GM19438 (cell line): ENCODE measurements around the gene EML4.

Experiments
- ATAC-seq: cut with Tn5 transposase; IDR thresholded peaks from one replicate; pipeline ENCODE4 v1.9.1; 2021; ENCODE audit warnings: low read depth; ENCODE audit not compliant: unreplicated experiment

The EML4 gene

DNA sequence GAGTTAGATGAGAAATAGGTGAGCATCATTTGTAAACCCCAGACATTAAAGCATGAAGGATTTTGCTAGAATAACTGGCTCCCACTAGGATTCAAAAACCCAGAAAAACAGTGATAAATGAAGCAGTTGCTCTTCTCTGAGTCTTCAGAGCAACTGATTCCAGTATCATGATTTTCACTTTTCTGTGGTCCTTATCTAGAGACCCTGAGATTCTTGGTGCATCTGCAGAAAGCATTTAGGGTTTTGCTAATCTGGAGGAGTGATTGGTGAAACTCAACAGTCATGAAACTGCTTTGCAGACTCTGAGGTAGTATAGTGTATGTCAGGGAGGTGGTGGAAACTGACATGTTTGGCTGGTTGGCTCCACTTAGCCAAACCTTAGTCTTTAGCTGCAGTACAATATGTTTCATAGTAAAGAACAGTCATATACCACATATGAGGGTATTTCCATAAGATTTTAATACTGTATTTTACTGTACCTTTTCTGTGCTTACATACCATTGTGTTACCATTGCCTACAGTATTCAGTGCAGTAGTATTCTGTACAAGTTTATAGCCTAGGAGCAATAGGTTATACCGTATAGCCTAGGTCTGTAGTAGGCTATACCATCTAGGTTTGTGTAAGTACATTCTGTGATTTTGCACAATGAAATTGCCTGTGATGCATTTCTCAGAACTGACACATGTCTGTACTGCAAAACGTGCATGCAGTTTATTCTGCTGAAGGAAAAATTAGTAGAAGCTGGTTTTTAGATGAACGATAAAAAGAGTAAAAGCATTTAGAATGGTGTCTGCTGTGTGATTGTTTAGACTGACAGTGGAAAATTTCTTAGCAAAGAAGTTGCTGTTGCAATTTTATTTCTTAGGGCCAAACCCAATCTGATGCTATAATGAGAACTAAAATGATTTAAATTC is 23.8 kb downstream of the EML4 start:
- ATAC-seq: no peak

- no peak for ATAC-seq
Measured at GRCh38 chr2:42193722-42194187, 24.6 kb downstream of the EML4 start.

GRCh38 chr2:42194428-42194827 is 25.3 kb downstream of the EML4 start:
- no peak for ATAC-seq

GRCh38 chr2:42195559-42195958 is 26.4 kb downstream of the EML4 start:
- no peak for ATAC-seq

- no peak for ATAC-seq
Measured at GRCh38 chr2:42196070-42196402, 26.9 kb downstream of the EML4 start.

- ATAC-seq: no peak
Measured at GRCh38 chr2:42196403-42197267, 27.5 kb downstream of the EML4 start.

GRCh38 chr2:42197792-42198191 is 28.6 kb downstream of the EML4 start:
- ATAC-seq: no peak

DNA sequence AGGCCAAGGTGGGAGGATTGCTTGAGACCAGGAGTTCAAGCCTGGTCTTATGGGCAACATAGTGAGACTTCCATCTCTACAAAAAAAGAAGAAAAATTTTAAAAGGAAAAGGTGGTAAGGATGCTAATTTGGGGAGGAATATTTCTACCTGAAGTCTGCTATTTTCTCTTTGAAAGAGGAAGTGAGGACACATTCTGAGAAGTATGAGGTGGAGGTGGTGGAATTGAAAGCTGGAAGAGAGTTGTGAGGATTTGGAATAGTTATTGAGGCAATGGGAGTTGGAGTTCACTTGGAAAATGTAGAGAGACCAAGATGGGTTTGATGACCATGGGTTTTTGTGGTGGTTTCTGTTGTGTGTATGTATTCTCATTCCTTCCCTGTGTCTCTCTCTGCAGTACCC is 29.3 kb downstream of the EML4 start:
- ATAC-seq: no peak

DNA sequence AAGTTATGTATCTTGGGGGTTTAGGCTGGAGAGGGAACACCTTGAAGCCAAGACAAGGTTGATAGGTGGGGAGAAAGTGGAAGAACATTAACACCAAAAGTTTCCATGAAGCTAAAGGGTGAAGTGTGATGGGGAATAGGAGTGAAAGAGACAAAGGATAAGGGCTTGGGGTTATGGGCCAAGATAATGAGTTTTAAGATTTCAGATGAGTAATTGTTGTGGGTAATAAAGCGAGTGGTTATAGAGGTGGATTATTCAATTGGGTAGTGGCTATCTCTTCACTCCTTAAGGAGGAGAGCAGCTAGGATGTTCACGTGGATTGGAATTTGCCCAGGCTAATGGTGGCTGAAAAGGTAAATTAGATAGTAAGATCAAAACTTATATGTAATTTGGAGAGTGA is 29.8 kb downstream of the EML4 start:
- ATAC-seq: no peak

DNA sequence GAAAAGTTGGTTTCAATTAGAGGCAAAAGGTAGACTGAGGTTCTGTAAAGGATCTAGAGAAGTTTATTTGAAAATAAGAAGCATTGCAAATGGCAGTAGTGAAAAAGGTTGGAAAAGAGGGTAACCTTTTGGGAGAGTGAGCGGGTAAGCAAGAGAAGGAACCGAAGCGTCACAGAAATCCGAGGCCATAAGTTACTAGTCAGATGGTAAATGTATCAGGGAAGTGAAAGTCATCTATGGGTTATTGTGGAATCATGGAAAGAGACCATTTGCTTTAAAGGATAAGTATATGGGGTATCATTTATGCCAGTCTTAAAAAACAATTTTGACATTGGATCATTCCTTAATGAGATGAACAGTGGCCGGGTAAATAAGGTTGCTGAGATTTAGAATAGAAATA is 30.5 kb downstream of the EML4 start:
- no peak for ATAC-seq

DNA sequence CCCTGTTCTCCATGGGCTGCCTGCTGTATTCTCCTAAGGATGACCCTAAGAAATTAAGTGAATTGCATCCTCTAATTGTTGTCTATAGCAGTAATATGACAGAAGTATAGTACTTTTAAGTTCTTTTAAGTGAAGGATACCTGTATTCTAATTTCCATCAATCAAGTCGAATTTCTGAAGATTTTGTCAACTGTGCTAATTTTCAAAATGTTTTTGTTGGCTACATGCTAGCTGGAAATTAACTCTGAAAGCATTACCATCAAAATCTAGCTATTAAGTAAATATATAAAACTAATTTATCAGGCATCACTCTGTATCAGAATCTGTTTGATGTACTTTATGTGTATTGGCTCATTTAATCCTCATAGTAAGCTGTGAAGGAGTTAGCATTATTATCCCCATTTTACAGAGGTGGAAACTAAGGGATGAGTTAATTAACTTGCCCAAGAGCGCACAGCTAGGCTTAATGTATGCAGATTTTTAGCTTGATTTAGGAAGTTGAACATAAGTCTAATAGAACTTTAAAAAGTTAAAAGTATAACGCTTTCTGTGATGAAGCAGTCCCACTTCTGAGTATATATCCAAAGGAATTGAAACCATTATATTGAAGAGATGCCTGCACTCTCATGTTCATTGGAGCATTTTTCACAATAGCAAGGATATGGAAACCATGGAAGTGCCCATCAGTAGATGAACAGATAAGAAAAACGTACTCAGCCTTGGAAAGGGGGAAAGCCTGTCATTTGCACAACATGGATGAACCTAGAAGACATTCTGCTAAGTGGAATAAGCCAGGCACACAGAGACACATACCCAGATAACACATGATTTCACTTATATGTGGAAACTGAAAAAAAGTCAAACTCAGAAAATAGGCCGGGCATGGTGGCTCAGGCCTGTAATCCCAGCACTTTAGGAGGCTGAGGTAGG is 32.0 kb downstream of the EML4 start:
- no peak for ATAC-seq

GRCh38 chr2:42202634-42203008 is 33.5 kb downstream of the EML4 start:
- no peak for ATAC-seq

DNA sequence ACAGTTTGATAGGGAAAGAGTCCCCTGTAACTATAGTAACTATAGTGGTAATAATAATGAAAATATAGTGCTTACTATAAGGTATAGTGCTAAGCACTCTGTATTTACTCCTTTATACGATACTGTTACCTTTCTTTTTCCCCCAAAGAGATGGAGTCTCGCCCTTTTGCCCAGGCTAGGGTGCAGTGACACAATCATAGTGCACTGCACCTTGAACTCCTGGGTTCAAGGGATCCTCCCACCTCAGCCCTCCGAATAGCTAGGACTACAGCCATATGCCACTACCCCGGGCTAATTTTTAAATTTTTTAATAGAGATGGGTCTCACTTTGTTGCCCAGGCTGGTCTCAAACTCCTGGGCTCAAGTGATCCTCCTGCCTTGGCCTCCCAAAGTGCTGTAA is 34.6 kb downstream of the EML4 start:
- ATAC-seq: no peak

DNA sequence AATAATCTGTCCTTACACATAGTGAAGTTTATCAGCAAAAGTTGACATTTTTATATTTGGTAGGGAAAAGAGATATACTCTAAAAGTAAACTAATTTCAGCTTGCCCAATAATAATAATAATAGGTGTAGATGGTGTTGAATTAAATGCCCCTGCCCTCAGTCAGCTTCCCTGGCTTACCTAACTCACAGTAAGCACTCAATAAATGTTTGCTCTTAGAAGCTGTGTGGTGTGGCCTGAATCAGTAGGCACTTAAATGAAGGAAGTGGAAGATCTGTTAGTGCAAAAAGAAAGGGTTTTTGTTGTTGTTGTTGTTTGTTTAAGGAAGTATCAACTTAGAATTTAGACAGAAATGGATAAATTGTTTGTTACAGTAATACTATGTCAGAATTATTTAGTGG is 36.2 kb downstream of the EML4 start:
- no peak for ATAC-seq

GRCh38 chr2:42207826-42208225 is 38.7 kb downstream of the EML4 start:
- ATAC-seq: no peak

DNA sequence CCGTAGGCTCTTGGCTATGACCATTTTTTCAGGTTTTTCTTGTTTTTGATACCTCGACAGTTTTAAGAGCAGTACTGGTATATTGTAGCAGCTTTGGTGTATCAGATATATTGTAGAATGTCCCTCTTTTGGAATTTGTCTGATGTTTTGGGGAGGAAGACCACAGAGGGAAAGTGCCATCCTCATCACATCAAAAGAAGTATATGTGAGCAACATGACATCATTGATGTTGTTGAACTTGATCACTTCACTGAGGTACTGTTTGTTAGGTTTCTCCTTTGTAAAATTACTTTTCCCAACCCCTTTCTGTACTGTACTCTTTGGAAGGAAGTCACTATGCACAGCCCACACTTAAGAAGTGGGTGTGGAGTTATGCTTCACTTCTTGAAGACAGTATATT is 41.0 kb downstream of the EML4 start:
- no peak for ATAC-seq

GRCh38 chr2:42211291-42211690 is 42.1 kb downstream of the EML4 start:
- no peak for ATAC-seq

GRCh38 chr2:42214669-42215068 is 45.5 kb downstream of the EML4 start:
- no peak for ATAC-seq

GRCh38 chr2:42216694-42217093 is 47.5 kb downstream of the EML4 start:
- ATAC-seq: no peak

DNA sequence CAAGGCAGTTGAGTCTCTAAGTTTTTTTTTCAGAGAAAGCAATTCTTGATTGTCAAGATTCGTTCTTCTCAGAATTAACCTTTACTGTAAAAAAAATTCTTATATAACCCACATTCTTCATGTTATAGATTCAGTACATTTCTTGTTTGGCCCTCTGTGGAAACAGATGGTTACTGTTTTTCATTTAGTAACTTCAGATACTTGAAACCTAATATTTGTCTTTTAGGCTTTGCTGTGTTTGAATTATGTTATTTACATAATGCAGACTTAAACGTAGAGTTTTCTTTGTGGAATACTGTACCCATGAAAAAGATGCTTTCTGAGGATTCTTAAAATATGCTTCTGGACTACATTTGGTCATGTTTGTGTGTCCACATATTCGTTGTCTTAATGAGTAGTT is 48.2 kb downstream of the EML4 start:
- no peak for ATAC-seq

GRCh38 chr2:42217914-42218313 is 48.8 kb downstream of the EML4 start:
- no peak for ATAC-seq
